HEK293 (cell line): ENCODE results near the gene SGSM2.

Experiments used
- CTCF ChIA-PET: fragments of 350-600 bp; formaldehyde crosslinking; extraction: SDS; loops from one replicate; lab custom pipeline; 2021; ENCODE audit warnings: antibody characterized with exemption; lab: Yijun Ruan, JAX
- POLR2A ChIA-PET: fragments of 300-600 bp; formaldehyde crosslinking; extraction: SDS; loops from one replicate; lab custom pipeline; 2020; ENCODE audit warnings: antibody characterized with exemption, inconsistent platforms; lab: Yijun Ruan, JAX
- H3K27ac ChIP-seq: fragments of 200-500 bp; sonication (Bioruptor generic); 2 replicates; pipeline ENCODE4 v1.5.1; 2014; ENCODE audit warnings: low read depth, low read length, control low read depth, inconsistent platforms; ENCODE audit errors: extremely low read depth
- H3K36me3 ChIP-seq, 2 experiments: fragments of 200-500 bp in 1 of 2; sonication (Bioruptor generic) in 1 of 2; 1 replicate in 1 of 2; 2 replicates in 1 of 2; pipeline ENCODE4 v1.5.1; 2014 to 2017; ENCODE audit warnings: inconsistent platforms in 2 of 2, low read length in 2 of 2; ENCODE audit not compliant: control insufficient read depth in 2 of 2, insufficient read depth in 1 of 2
- H3K4me1 ChIP-seq: fragments of 200-500 bp; sonication (Bioruptor generic); 2 replicates; pipeline ENCODE4 v1.5.1; 2014; ENCODE audit warnings: mild to moderate bottlenecking, low read length, inconsistent platforms; ENCODE audit not compliant: control insufficient read depth, insufficient read depth
- H3K4me3 ChIP-seq: 2 replicates; pipeline ENCODE4 v1.5.1; 2011; ENCODE audit warnings: low read depth, mild to moderate bottlenecking, control low read depth, low read length, moderate library complexity
- H3K9me3 ChIP-seq: fragments of 200-500 bp; sonication (Bioruptor generic); 2 replicates; pipeline ENCODE4 v1.5.1; 2014; ENCODE audit warnings: low read depth, low read length, inconsistent platforms; ENCODE audit not compliant: control insufficient read depth, insufficient read depth
- BCL6B ChIP-seq: fragments of 450-650 bp; formaldehyde crosslinking; IDR thresholded peaks from 2 replicates; pipeline ENCODE4 v1.5.1; 2017; ENCODE audit warnings: missing biosample characterization, missing genetic modification characterization
- GLI2 ChIP-seq: fragments of 450-650 bp; formaldehyde crosslinking; IDR thresholded peaks from 2 replicates; pipeline ENCODE4; 2017; ENCODE audit warnings: missing biosample characterization, missing genetic modification characterization, low read depth, borderline replicate concordance
- KLF1 ChIP-seq: fragments of 450-650 bp; formaldehyde crosslinking; IDR thresholded peaks from 2 replicates; pipeline ENCODE4 v1.5.1; 2016; ENCODE audit warnings: missing biosample characterization, missing genetic modification characterization
- SP7 ChIP-seq: fragments of 450-650 bp; formaldehyde crosslinking; IDR thresholded peaks from 2 replicates; pipeline ENCODE4 v1.5.1; 2016; ENCODE audit warnings: missing biosample characterization, missing genetic modification characterization
- WT1 ChIP-seq: fragments of 450-650 bp; formaldehyde crosslinking; IDR thresholded peaks from 2 replicates; pipeline ENCODE4 v1.5.1; 2016; ENCODE audit warnings: missing biosample characterization, missing genetic modification characterization
- ZBTB26 ChIP-seq: fragments of 450-650 bp; formaldehyde crosslinking; optimal IDR thresholded peaks from 2 replicates; pipeline ENCODE3; 2016; ENCODE audit warnings: missing biosample characterization, mild to moderate bottlenecking, missing genetic modification characterization
- ZBTB49 ChIP-seq: fragments of 450-650 bp; formaldehyde crosslinking; IDR thresholded peaks from 2 replicates; pipeline ENCODE4 v1.5.1; 2016; ENCODE audit warnings: missing biosample characterization, missing genetic modification characterization, low read depth
- ZNF132 ChIP-seq: fragments of 450-650 bp; formaldehyde crosslinking; IDR thresholded peaks from 2 replicates; pipeline ENCODE4 v1.5.1; 2017; ENCODE audit warnings: missing biosample characterization, missing genetic modification characterization, borderline replicate concordance
- ZNF148 ChIP-seq: fragments of 450-650 bp; formaldehyde crosslinking; IDR thresholded peaks from 2 replicates; pipeline ENCODE4 v1.5.0; 2017; ENCODE audit warnings: missing biosample characterization, missing genetic modification characterization, borderline replicate concordance
- ZNF155 ChIP-seq: fragments of 450-650 bp; formaldehyde crosslinking; IDR thresholded peaks from 2 replicates; pipeline ENCODE4 v1.5.1; 2016; ENCODE audit warnings: missing biosample characterization, missing genetic modification characterization
- ZNF174 ChIP-seq: fragments of 450-650 bp; formaldehyde crosslinking; IDR thresholded peaks from 2 replicates; pipeline ENCODE4 v1.5.0; 2017; ENCODE audit warnings: missing biosample characterization, mild to moderate bottlenecking, missing genetic modification characterization
- ZNF23 ChIP-seq: fragments of 450-650 bp; formaldehyde crosslinking; IDR thresholded peaks from 2 replicates; pipeline ENCODE4 v1.5.1; 2016; ENCODE audit warnings: missing biosample characterization, missing genetic modification characterization, borderline replicate concordance
- ZNF239 ChIP-seq: fragments of 450-650 bp; formaldehyde crosslinking; IDR thresholded peaks from 2 replicates; pipeline ENCODE4 v1.5.1; 2016; ENCODE audit warnings: missing biosample characterization, missing genetic modification characterization
- ZNF26 ChIP-seq: fragments of 450-650 bp; formaldehyde crosslinking; IDR thresholded peaks from 2 replicates; pipeline ENCODE4 v1.5.1; 2016; ENCODE audit warnings: missing biosample characterization, missing genetic modification characterization
- ZNF394 ChIP-seq: fragments of 450-650 bp; formaldehyde crosslinking; IDR thresholded peaks from 2 replicates; pipeline ENCODE4 v1.5.1; 2016; ENCODE audit warnings: missing biosample characterization, missing genetic modification characterization, mild to moderate bottlenecking, moderate library complexity, borderline replicate concordance
- ZNF398 ChIP-seq: fragments of 450-650 bp; formaldehyde crosslinking; IDR thresholded peaks from 2 replicates; pipeline ENCODE4 v1.5.1; 2017; ENCODE audit warnings: missing biosample characterization, missing genetic modification characterization
- ZNF449 ChIP-seq: fragments of 450-650 bp; formaldehyde crosslinking; IDR thresholded peaks from 2 replicates; pipeline ENCODE4 v1.5.1; 2017; ENCODE audit warnings: missing biosample characterization, mild to moderate bottlenecking, missing genetic modification characterization, moderate library complexity
- ZNF529 ChIP-seq: fragments of 450-650 bp; formaldehyde crosslinking; IDR thresholded peaks from 2 replicates; pipeline ENCODE4 v1.5.1; 2017; ENCODE audit warnings: missing genetic modification characterization, missing biosample characterization; ENCODE audit not compliant: insufficient replicate concordance
- ZNF658 ChIP-seq: fragments of 450-650 bp; formaldehyde crosslinking; IDR thresholded peaks from 2 replicates; pipeline ENCODE4; 2016; ENCODE audit warnings: missing biosample characterization, missing genetic modification characterization
- ZNF677 ChIP-seq: fragments of 450-650 bp; IDR thresholded peaks from 2 replicates; pipeline ENCODE4 v1.5.0; 2018; ENCODE audit warnings: missing biosample characterization, mild to moderate bottlenecking, missing genetic modification characterization, moderate library complexity
- ZNF701 ChIP-seq: fragments of 450-650 bp; formaldehyde crosslinking; IDR thresholded peaks from 2 replicates; pipeline ENCODE4 v1.5.1; 2016; ENCODE audit warnings: missing biosample characterization, missing genetic modification characterization
- ZNF837 ChIP-seq: fragments of 450-650 bp; formaldehyde crosslinking; IDR thresholded peaks from 2 replicates; pipeline ENCODE4 v1.5.1; 2016; ENCODE audit warnings: missing biosample characterization, missing genetic modification characterization
- ZXDB ChIP-seq: fragments of 450-650 bp; formaldehyde crosslinking; IDR thresholded peaks from 2 replicates; pipeline ENCODE4 v1.5.1; 2016; ENCODE audit warnings: missing biosample characterization, missing genetic modification characterization

SGSM2 gene

GRCh38 chr17:2297023-2297422, 40.3 kb upstream of the SGSM2 start (continued):
- TF ChIP-seq BCL6B (no peak), ZNF394 (tag by site-specific recombination) (no peak)

GRCh38 chr17:2299136-2299535, 38.2 kb upstream of the SGSM2 start:
- H3K27ac ChIP-seq = no peak overlapping the region
- CTCF ChIA-PET = interaction anchor here (2.1 kb wide), 1 partner anchor 245 kb away, joined by 11 read pairs; the partner anchor contains the start of gene HIC1

GRCh38 chr17:2299756-2300155, 37.5 kb upstream of the SGSM2 start:
- no peaks in the 10 kb centered on the region for H3K4me1 ChIP-seq
- ChIA-PET POLR2A (no interaction called here), CTCF (no interaction called here)
- H3K9me3 ChIP-seq = no peaks in the 10 kb centered on the region
- H3K27ac ChIP-seq = no peak overlapping the region
- peaks cover 42 to 58% of the 10 kb centered on the region in 2 experiments for H3K36me3 ChIP-seq
- H3K4me3 ChIP-seq = no peak overlapping the region
- TF ChIP-seq WT1 = no peak
- no peak for TF ChIP-seq ZNF23 (tag by site-specific recombination)
- no peak for TF ChIP-seq ZNF701
- TF ChIP-seq ZNF132 (tag by site-specific recombination) = no peak
- TF ChIP-seq SP7 (tag by site-specific recombination) = no peak
- no peak for TF ChIP-seq ZXDB (tag by site-specific recombination)
- no peak for TF ChIP-seq ZNF239 (tag by site-specific recombination)
- no peak for TF ChIP-seq ZNF398 (tag by site-specific recombination)
- TF ChIP-seq ZNF155 (tag by site-specific recombination) = no peak
- no peak for TF ChIP-seq ZNF449 (tag by site-specific recombination)
- TF ChIP-seq ZNF174 (tag by site-specific recombination) = no peak
- TF ChIP-seq KLF1 (tag by site-specific recombination) = no peak
- TF ChIP-seq ZNF26 (tag by site-specific recombination) = no peak
- TF ChIP-seq ZBTB26 (tag by site-specific recombination) = no peak
- no peak for TF ChIP-seq ZNF658 (tag by site-specific recombination)
- no peak for TF ChIP-seq GLI2 (tag by site-specific recombination)
- no peak for TF ChIP-seq ZBTB49
- no peak for TF ChIP-seq ZNF148

More at GRCh38 chr17:2299136-2299535, 38.2 kb upstream of the SGSM2 start:
- no peak overlapping the region for H3K4me3 ChIP-seq
- H3K9me3 ChIP-seq = no peaks in the 10 kb centered on the region
- POLR2A ChIA-PET = no interaction called here
- no peaks in the 10 kb centered on the region for H3K4me1 ChIP-seq
- H3K36me3 ChIP-seq = peaks cover 48 to 64% of the 10 kb centered on the region in 2 experiments
- TF ChIP-seq ZNF837 (tag by site-specific recombination) (no peak), ZNF529 (no peak), ZNF677 (no peak)
